Activated T-helper 17 cell treated with anti-CD3 and anti-CD28 coated beads, Interleukin-2, amount 50 U/mL, for 72 hours (primary cell): ENCODE results near the gene SLC22A16. TPM values are rescaled to one million over a fixed set of nuclear protein-coding genes. Genes with fewer than 3 reads are reported as not detected.
A peak's percentile ranks its signal among the peaks of the same experiment; 100 is the strongest.

ENCODE experiments used
- ATAC-seq: fragments of 150-1000 bp; cut with Tn5 transposase; replicated peaks from 2 replicates; pipeline ENCODE4 v1.10.0; 2021; ENCODE audit warnings: mild to moderate bottlenecking, moderate library complexity
- H3K27ac Mint-ChIP-seq: one replicate; pipeline ENCODE4 v1.8.0; 2022; ENCODE audit warnings: mixed read lengths
- H3K27me3 Mint-ChIP-seq: one replicate; pipeline ENCODE4 v1.8.0; 2022; ENCODE audit warnings: mixed read lengths
- H3K36me3 Mint-ChIP-seq: one replicate; pipeline ENCODE4 v1.8.0; 2022; ENCODE audit warnings: low read depth, mild to moderate bottlenecking, mixed read lengths
- H3K4me1 Mint-ChIP-seq: one replicate; pipeline ENCODE4 v1.8.0; 2022; ENCODE audit warnings: mixed read lengths
- H3K4me3 Mint-ChIP-seq: one replicate; pipeline ENCODE4 v1.8.0; 2022; ENCODE audit warnings: mild to moderate bottlenecking, mixed read lengths
- H3K9me3 Mint-ChIP-seq: one replicate; pipeline ENCODE4 v1.8.0; 2022; ENCODE audit warnings: mixed read lengths
- total RNA-seq, 2 donors: library from RNA; stranded (reverse); gene quantifications; one replicate each; pipeline ENCODE4 v1.2.3, GENCODE V29; 2022

Gene SLC22A16
- total RNA-seq, 2 donors from 2014 or later: not detected

- Mint-ChIP-seq H3K9me3 (no peaks in the 10 kb centered on the region), H3K27me3 (no peaks in the 10 kb centered on the region), H3K4me1 (no peaks in the 10 kb centered on the region), H3K27ac (no peak overlapping the region), H3K4me3 (no peak overlapping the region), H3K36me3 (no peaks in the 10 kb centered on the region)
- no peak for ATAC-seq
Measured at GRCh38 chr6:110390404-110390803, 86.0 kb downstream of the SLC22A16 start.

- no peaks in the 10 kb centered on the region for H3K9me3 Mint-ChIP-seq
- no peaks in the 10 kb centered on the region for H3K4me1 Mint-ChIP-seq
- no peaks in the 10 kb centered on the region for H3K36me3 Mint-ChIP-seq
- no peak for ATAC-seq
- H3K4me3 Mint-ChIP-seq: no peak overlapping the region
- H3K27me3 Mint-ChIP-seq: no peaks in the 10 kb centered on the region
- H3K27ac Mint-ChIP-seq: peak overlapping the region; percentile 18
Measured at GRCh38 chr6:110389689-110390382, 86.6 kb downstream of the SLC22A16 start.

GRCh38 chr6:110387986-110388385 lies 88.4 kb downstream of the SLC22A16 start:
- no peak for ATAC-seq
- H3K27ac Mint-ChIP-seq: no peak overlapping the region

GRCh38 chr6:110385458-110385863 lies 91.0 kb downstream of the SLC22A16 start:
- H3K27ac Mint-ChIP-seq: no peak overlapping the region

More at GRCh38 chr6:110387986-110388385, 88.4 kb downstream of the SLC22A16 start:
- H3K27me3 Mint-ChIP-seq: no peaks in the 10 kb centered on the region
- no peaks in the 10 kb centered on the region for H3K9me3 Mint-ChIP-seq
- no peak overlapping the region for H3K4me3 Mint-ChIP-seq
- no peaks in the 10 kb centered on the region for H3K4me1 Mint-ChIP-seq
- H3K36me3 Mint-ChIP-seq: no peaks in the 10 kb centered on the region

GRCh38 chr6:110378552-110378951 lies 97.9 kb downstream of the SLC22A16 start:
- ATAC-seq: no peak
- peaks cover 17% of the 10 kb centered on the region for H3K27me3 Mint-ChIP-seq
- no peak overlapping the region for H3K4me3 Mint-ChIP-seq
- no peaks in the 10 kb centered on the region for H3K4me1 Mint-ChIP-seq
- no peaks in the 10 kb centered on the region for H3K36me3 Mint-ChIP-seq
- H3K27ac Mint-ChIP-seq: no peak overlapping the region
- H3K9me3 Mint-ChIP-seq: peaks cover 3% of the 10 kb centered on the region

More at GRCh38 chr6:110385458-110385863, 91.0 kb downstream of the SLC22A16 start:
- Mint-ChIP-seq H3K9me3 (peaks cover 3% of the 10 kb centered on the region), H3K36me3 (no peaks in the 10 kb centered on the region), H3K27me3 (peaks cover 4% of the 10 kb centered on the region), H3K4me3 (no peak overlapping the region), H3K4me1 (no peaks in the 10 kb centered on the region)
- no peak for ATAC-seq

Other genes starting within 250 kb of the SLC22A16 start
- gene METTL24, start 118.3 kb downstream of the SLC22A16 start, total RNA-seq: not detected
- not detected for gene DDO, start 61.0 kb downstream of the SLC22A16 start, total RNA-seq